Hematopoietic multipotent progenitor cell (in vitro differentiated cells): ENCODE data around the gene CTXN1. TPM values are rescaled to one million over a fixed set of nuclear protein-coding genes. Genes with fewer than 3 reads are reported as not detected.
A peak's percentile ranks its signal among the peaks of the same experiment; 100 is the strongest.

Source experiments
- DNase-seq, 3 donors: peaks; one replicate each; pipeline ENCODE4 v3.0.0-alpha.2; 2011 to 2015; ENCODE audit warnings: low read depth in 2 of 3, low spot score in 2 of 3
- total RNA-seq: library from RNA; depleted of rRNA; stranded (reverse); fragments of >200 nt; gene quantifications from one replicate; pipeline ENCODE4 v1.2.3, GENCODE V29; 2012

The CTXN1 gene
- total RNA-seq, 1 donor: 1.9 TPM

- peak in 1 of 3 donors; percentile 15 for DNase-seq
Observed at GRCh38 chr19:7879836-7880235, 46.1 kb downstream of the CTXN1 start.

GRCh38 chr19:7879111-7879807 lies 46.7 kb downstream of the CTXN1 start:
- no peak for DNase-seq

- DNase-seq: no peak
Observed at GRCh38 chr19:7877249-7877836, 48.6 kb downstream of the CTXN1 start.

GRCh38 chr19:7874897-7875273 lies 51.0 kb downstream of the CTXN1 start:
- no peak for DNase-seq

Other genes starting within 250 kb of the CTXN1 start
- gene MCEMP1, start 249.0 kb downstream of the CTXN1 start, total RNA-seq: 0.27 TPM
- 52.0 TPM for gene TRAPPC5, start 245.3 kb downstream of the CTXN1 start, total RNA-seq
- gene FCER2, start 224.0 kb downstream of the CTXN1 start, total RNA-seq: 2.7 TPM
- under 0.01 TPM for gene CLEC4G, start 194.0 kb downstream of the CTXN1 start, total RNA-seq
- gene CD209, start 178.6 kb downstream of the CTXN1 start, total RNA-seq: not detected
- gene CLEC4M, start 162.9 kb downstream of the CTXN1 start, total RNA-seq: under 0.01 TPM
- 18.6 TPM for gene EVI5L, start 95.9 kb downstream of the CTXN1 start, total RNA-seq
- gene PRR36, start 51.7 kb downstream of the CTXN1 start, total RNA-seq: under 0.01 TPM
- gene LRRC8E, start 37.6 kb downstream of the CTXN1 start, total RNA-seq: 0.27 TPM
- gene MAP2K7, start 22.3 kb downstream of the CTXN1 start, total RNA-seq: 21.5 TPM
- gene TGFBR3L, start 11.3 kb downstream of the CTXN1 start, total RNA-seq: not detected
- 11.3 TPM for gene SNAPC2, start 5.8 kb downstream of the CTXN1 start, total RNA-seq
- 44.7 TPM for gene TIMM44, start 17.5 kb upstream of the CTXN1 start, total RNA-seq
- gene ELAVL1, start 79.5 kb upstream of the CTXN1 start, total RNA-seq: 44.4 TPM
- gene CCL25, start 126.6 kb upstream of the CTXN1 start, total RNA-seq: 0.27 TPM
- gene FBN3, start 223.5 kb upstream of the CTXN1 start, total RNA-seq: not detected